ENCODE data around the gene KDELR1. TPM values are rescaled to one million over a fixed set of nuclear protein-coding genes. Genes with fewer than 3 reads are reported as not detected.

The KDELR1 gene
- total and polyA plus RNA-seq, 2 donors (not counting 3 experiments of a cell fraction or from before 2014, with no cell fraction given) = 199 to 224 TPM

- BruUV-seq (replicated peaks) = no TSS peak
- intact Hi-C loops (cut with micrococcal nuclease) (loop anchor here (2.0 kb wide), 1 partner anchor 45 kb away; a partner anchor contains a TSS), dilution Hi-C loops (cut with MboI; ENCODE audit: extremely low pct_ligation_motif_present, low sequenced_read_pairs) (no loop called here)
- ChIA-PET CTCF (interaction anchor here (0.9 kb wide), 1 partner anchor 26 kb away, joined by 4 read pairs; the partner anchor contains the start of gene KDELR1), POLR2A (no interaction called here)
- no peak for FAIRE-seq
- Histone ChIP-seq H3K27me3 (ENCODE audit: control insufficient read depth in 2 of 2, insufficient read depth in 2 of 2, low read length in 2 of 2) (no peaks in the 10 kb centered on the region), H3K9me3 (replicated peaks; ENCODE audit: control insufficient read depth, insufficient read depth, low read length) (no peaks in the 10 kb centered on the region), H2AFZ (ENCODE audit: low read depth, low read length) (no peak overlapping the region), H3K9me1 (replicated peaks; ENCODE audit: control insufficient read depth, extremely low read depth, insufficient read depth, low read length) (no peaks in the 10 kb centered on the region), H3K9ac (replicated peaks; ENCODE audit: extremely low read depth, insufficient read depth, low read length) (no peak overlapping the region), H3K4me1 (ENCODE audit: control insufficient read depth, extremely low read depth, insufficient read depth, low read length) (peaks cover 8% of the 10 kb centered on the region), H3K4me2 (ENCODE audit: insufficient read depth, low read length) (no peak overlapping the region), H3K4me3 (replicated peaks in 1 of 3; ENCODE audit: insufficient read depth in 1 of 3, low read depth in 1 of 3, low read length in 3 of 3) (no peak overlapping the region), H3K27ac (ENCODE audit: insufficient read depth, low read depth, low read length) (no peak overlapping the region), H3K36me3 (ENCODE audit: control insufficient read depth in 2 of 2, extremely low read depth in 1 of 2, insufficient read depth in 2 of 2, low read length in 2 of 2) (no peaks in the 10 kb centered on the region), H3K79me2 (ENCODE audit: control insufficient read depth, insufficient read depth, low read length) (no peaks in the 10 kb centered on the region), H4K20me1 (replicated peaks; ENCODE audit: control insufficient read depth, extremely low read depth, insufficient read depth, low read length) (no peaks in the 10 kb centered on the region)
- TF ChIP-seq JUN (IDR thresholded peaks at IDR 0.05; ENCODE audit: borderline replicate concordance, insufficient read depth, insufficient read length, low read depth) (no peak), FOS (IDR thresholded peaks at IDR 0.05; ENCODE audit: borderline replicate concordance, insufficient read depth, low read length) (no peak), EZH2 (IDR thresholded peaks at IDR 0.05; ENCODE audit: borderline replicate concordance, low read depth, low read length, severe bottlenecking) (no peak), POLR2AphosphoS5 (IDR thresholded peaks at IDR 0.05; ENCODE audit: insufficient read depth, low read depth, low read length) (no peak), CTCF (IDR thresholded peaks at IDR 0.05; ENCODE audit: extremely low read depth in 1 of 2, insufficient read depth in 1 of 2, low read depth in 1 of 2, low read length in 2 of 2) (no peak), MAX (IDR thresholded peaks at IDR 0.05; ENCODE audit: insufficient read depth, insufficient read length) (no peak), MYC (IDR thresholded peaks at IDR 0.05; ENCODE audit: low read depth, low read length) (no peak), POLR2A (IDR thresholded peaks at IDR 0.05; ENCODE audit: low read depth, low read length) (no peak), GATA2 (IDR thresholded peaks at IDR 0.05; ENCODE audit: insufficient read depth, insufficient read length, low read depth, low read length) (no peak)
- DNase-seq (ENCODE audit: low read depth, low spot score) = no peak
Observed at GRCh38 chr19:48365602-48366001, 25.7 kb downstream of the KDELR1 start.
